ENCODE results near the gene UCHL1. TPM values are rescaled to one million over a fixed set of nuclear protein-coding genes. Genes with fewer than 3 reads are reported as not detected.

Gene UCHL1
- polyA plus RNA-seq, 1 experiment: 1,872 TPM

GRCh38 chr4:41245983-41246382 lies 10.7 kb upstream of the UCHL1 start:
- ChIA-PET POLR2A (interaction anchor here (3.1 kb wide), 1 partner anchor 11 kb away, joined by 15 read pairs; the partner anchor contains the start of gene UCHL1), CTCF (interaction anchor here (1.8 to 3.0 kb wide), 2 partner anchors 13 to 321 kb away, joined by 5 to 12 read pairs; no protein-coding TSS in a partner anchor)
- no peak for TF ChIP-seq CTCF (IDR thresholded peaks at IDR 0.05; ENCODE audit: low read depth, low read length)
- H3K9me3 ChIP-seq (ENCODE audit: control insufficient read depth, insufficient read depth, low read length): no peaks in the 10 kb centered on the region
- H3K27ac ChIP-seq (ENCODE audit: low read depth, low read length): no peak overlapping the region
- no peak for DNase-seq (ENCODE audit: low read depth, low spot score)
- H3K27me3 ChIP-seq (ENCODE audit: control insufficient read depth, insufficient read depth, low read length): peaks cover 17% of the 10 kb centered on the region
- no peak overlapping the region for H3K4me3 ChIP-seq (ENCODE audit: low read depth, low read length)

GRCh38 chr4:41256131-41256739 lies 493 bp upstream of the UCHL1 start:
- Histone ChIP-seq H3K27ac (ENCODE audit: low read depth, low read length) (peak overlapping the region; percentile 75), H3K4me3 (ENCODE audit: low read depth, low read length) (peak overlapping the region; percentile 90), H3K9me3 (ENCODE audit: control insufficient read depth, insufficient read depth, low read length) (no peaks in the 10 kb centered on the region), H3K27me3 (ENCODE audit: control insufficient read depth, insufficient read depth, low read length) (peaks cover 6% of the 10 kb centered on the region)
- peak; percentile 26 for DNase-seq (ENCODE audit: low read depth, low spot score)
- ChIA-PET POLR2A (interaction anchor here (0.5 to 3.4 kb wide), 24 partner anchors 8 to 1772 kb away, joined by 3 to 21 read pairs (median 4); partner anchors contain the start of gene APBB2), CTCF (interaction anchor here (0.6 to 2.0 kb wide), 6 partner anchors 37 to 352 kb away, joined by 3 to 10 read pairs (median 3); no protein-coding TSS in a partner anchor)
- TF ChIP-seq CTCF (IDR thresholded peaks at IDR 0.05; ENCODE audit: low read depth, low read length): no peak

- Histone ChIP-seq H3K9me3 (ENCODE audit: control insufficient read depth, insufficient read depth, low read length) (no peaks in the 10 kb centered on the region), H3K27me3 (ENCODE audit: control insufficient read depth, insufficient read depth, low read length) (peaks cover 5% of the 10 kb centered on the region), H3K4me3 (ENCODE audit: low read depth, low read length) (peak overlapping the region; percentile 90), H3K27ac (ENCODE audit: low read depth, low read length) (peak overlapping the region; percentile 75)
- ChIA-PET CTCF (interaction anchor here (1.0 to 3.7 kb wide), 9 partner anchors 38 to 404 kb away, joined by 3 to 51 read pairs (median 10); partner anchors contain the start of gene APBB2), POLR2A (interaction anchor here (0.5 to 3.4 kb wide), 20 partner anchors 8 to 369 kb away, joined by 3 to 21 read pairs (median 4); partner anchors contain the start of gene APBB2)
- DNase-seq (ENCODE audit: low read depth, low spot score): no peak
- no peak for TF ChIP-seq CTCF (IDR thresholded peaks at IDR 0.05; ENCODE audit: low read depth, low read length)
Measured at GRCh38 chr4:41257257-41257901, 651 bp downstream of the UCHL1 start.

- CTCF ChIA-PET: interaction anchor here (0.6 to 3.7 kb wide), 16 partner anchors 9 to 562 kb away, joined by 3 to 51 read pairs (median 7); partner anchors contain the start of gene APBB2
- peak overlapping the region; percentile 66 for H3K27ac ChIP-seq (ENCODE audit: low read depth, low read length)
- H3K4me3 ChIP-seq (ENCODE audit: low read depth, low read length): peak overlapping the region; percentile 90
- POLR2A ChIA-PET: interaction anchor here (1.5 to 3.4 kb wide), 2 partner anchors 41 to 333 kb away, joined by 4 to 21 read pairs; no protein-coding TSS in a partner anchor
- TF ChIP-seq CTCF (IDR thresholded peaks at IDR 0.05; ENCODE audit: low read depth, low read length): no peak
- no peaks in the 10 kb centered on the region for H3K9me3 ChIP-seq (ENCODE audit: control insufficient read depth, insufficient read depth, low read length)
- peaks cover 4% of the 10 kb centered on the region for H3K27me3 ChIP-seq (ENCODE audit: control insufficient read depth, insufficient read depth, low read length)
- no peak for DNase-seq (ENCODE audit: low read depth, low spot score)
Measured at GRCh38 chr4:41257906-41258305, 1.2 kb downstream of the UCHL1 start.
